Daoy (cell line): ENCODE measurements around the gene BLM. TPM values are rescaled to one million over a fixed set of nuclear protein-coding genes. Genes with fewer than 3 reads are reported as not detected.
A peak's percentile ranks its signal among the peaks of the same experiment; 100 is the strongest.
"Not testable (repeated sequence)": the region's sequence is repeated elsewhere in the genome, so short reads cannot be mapped to it uniquely, and the experiment has no call there.

Experiments used
- DNase-seq: peaks from one replicate; pipeline ENCODE4 v3.0.0-alpha.2; 2015; ENCODE audit warnings: low read depth
- total RNA-seq: library from RNA; depleted of rRNA; stranded (reverse); fragments of >200 nt; shearing (Covaris generic); gene quantifications from 2 replicates; pipeline ENCODE4 v1.2.3, GENCODE V29; 2014; rRNA removed

Gene BLM
- total RNA-seq, result 23.5 and 24.8 TPM in 2 replicates

GRCh38 chr15:90716976-90717821, at the start of gene BLM:
TSS of gene BLM (plus strand) at chr15:90717346. CDS start at chr15:90747393, 30,047 bp downstream.
- peak; percentile 98 for DNase-seq

GRCh38 chr15:90667755-90668345, 49.3 kb upstream of the BLM start:
- DNase-seq, result not testable (repeated sequence)

DNA sequence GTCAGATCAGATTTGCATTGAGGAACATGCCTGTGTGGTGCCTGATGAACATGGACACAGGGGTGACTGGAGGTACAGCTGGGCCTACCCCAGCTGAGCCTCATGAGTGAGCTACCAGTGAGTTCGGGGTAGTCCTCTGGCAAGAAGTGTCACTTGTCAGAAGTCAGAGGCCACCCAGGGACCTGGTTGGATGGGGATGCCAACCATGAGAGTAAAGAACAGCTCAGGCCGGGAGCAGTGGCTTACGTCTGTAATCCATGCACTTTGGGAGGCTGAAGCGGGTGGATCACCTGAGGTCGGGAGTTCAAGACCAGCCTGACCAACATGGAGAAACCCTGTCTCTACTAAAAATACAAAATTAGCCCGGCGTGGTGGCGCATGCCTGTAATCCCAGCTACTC, 46.5 kb upstream of the BLM start:
- DNase-seq, result not testable (repeated sequence)

DNA sequence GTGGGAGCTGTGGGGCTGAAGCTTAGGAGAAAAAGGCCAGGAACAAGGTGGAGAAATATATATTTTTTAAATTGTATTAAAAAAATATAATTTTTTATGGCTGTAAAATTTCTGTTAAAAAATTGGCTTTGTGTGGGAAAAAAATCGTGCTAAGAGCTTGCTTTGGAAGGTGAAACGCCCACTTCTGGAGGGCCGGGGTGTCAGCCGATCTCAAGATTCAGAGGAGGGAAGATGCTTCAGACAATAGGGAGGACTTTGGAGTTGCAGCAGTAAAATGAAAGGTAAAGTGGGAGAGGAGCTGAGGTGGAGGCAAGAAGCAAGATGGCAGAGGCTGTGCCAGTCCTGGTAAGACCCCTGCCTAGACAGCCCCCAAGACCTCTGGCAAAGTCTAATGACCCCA, 45.9 kb upstream of the BLM start:
- no peak for DNase-seq

DNA sequence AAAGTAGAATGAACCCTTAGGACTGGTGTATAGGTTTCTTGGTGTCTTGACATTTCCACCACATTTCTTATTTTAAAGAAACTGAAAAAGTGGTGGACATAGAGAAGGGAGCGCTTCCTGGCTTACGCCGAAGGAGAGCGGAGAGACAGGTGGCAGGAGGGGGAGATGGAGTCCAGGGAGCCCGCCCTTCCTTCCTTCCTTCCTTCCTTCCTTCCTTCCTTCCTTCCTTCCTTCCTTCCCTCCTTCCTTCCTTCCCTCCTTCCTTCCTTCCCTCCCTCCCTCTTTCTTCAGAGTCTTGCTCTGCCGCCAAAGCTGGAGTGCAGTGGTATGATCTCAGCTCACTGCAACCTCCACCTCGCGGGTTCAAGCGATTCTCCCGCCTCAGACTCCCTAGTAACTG, 43.8 kb upstream of the BLM start:
- not testable (repeated sequence) for DNase-seq

DNA sequence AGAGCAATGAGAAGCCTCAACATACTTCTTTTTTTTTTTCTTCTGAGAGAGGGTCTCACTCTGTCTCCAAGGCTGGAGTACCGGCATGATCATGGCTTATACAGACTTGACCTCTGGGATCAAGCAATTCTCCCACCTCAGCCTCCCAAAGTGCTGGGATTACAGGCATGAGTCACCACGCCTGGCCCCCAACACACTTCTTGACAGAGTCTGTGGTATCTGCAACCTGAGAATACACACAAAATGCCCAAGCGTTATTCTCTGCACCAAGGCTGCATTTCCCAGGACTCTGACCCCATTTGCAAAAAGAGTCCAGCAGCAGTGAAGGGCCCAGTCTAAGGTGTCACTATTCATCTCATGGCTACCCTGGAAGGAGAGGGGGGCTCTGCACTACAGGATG, 42.7 kb upstream of the BLM start:
- peak; percentile 59 for DNase-seq

DNA sequence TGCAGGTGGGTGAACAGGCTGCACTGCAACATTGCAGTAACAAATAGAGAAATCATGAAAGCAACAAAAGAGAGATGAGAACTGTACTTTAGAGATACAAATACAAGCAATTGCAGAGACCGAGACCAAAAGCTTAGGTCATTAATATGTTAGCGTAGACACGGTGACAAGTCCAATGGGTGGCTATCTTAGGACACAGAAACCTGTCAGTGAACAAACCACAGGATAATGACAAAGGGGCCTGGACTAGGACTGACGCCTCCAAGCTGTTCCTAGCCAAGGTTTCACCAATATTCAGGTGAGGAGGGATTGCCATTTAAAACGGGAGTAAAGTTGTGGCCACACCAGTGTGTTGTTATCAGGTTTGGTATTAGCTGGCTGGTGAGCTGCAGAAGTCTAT, 41.7 kb upstream of the BLM start:
- DNase-seq, result no peak

DNA sequence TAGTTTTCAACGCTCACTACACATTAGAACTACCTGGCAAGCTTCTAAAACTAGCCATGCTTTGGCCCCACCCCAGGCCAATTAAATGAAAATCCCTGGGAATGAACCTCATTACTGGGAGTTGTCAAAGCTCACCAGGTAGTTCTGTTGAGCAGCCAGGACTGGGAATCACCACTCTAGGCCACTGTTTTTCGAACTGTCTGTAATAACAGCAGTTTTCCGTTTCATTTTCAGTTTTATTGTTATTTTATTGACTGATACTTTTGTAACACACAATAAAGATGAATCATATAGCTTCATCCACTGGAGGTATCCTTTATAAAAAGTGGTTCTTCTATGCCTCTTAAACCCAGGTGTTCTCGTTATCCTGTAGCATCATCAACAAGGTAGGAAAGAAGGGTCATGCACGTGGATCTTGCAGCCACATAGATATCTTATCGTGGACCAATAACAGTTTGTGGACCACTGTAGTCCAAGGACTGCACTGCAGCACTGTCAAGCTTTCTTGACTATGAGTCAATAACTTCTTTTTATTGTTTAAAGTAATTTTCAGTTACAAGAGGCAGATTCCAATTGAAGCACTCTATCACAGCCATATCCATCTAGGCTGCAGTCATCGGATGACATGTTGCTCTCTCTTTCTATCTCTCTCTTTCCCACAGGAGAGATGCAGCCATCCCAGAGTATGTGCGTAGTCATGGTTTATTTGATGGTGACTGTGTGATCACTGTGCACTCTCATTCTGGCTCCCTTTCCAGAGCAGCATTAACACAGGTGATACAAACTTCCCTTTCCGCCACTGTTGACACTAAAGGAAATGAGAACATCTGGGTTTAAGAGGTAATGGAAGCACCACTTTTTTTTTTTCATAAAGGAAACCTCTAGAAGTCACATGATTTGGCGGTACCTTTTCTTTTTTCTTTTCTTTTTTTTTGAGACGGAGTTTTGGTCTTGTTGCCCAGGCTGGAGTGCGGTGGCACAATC, 39.0 kb upstream of the BLM start:
- DNase-seq, result no peak

- no peak for DNase-seq
These were observed 37.2 kb upstream of the BLM start for GRCh38 chr15:90679959-90680358.

DNA sequence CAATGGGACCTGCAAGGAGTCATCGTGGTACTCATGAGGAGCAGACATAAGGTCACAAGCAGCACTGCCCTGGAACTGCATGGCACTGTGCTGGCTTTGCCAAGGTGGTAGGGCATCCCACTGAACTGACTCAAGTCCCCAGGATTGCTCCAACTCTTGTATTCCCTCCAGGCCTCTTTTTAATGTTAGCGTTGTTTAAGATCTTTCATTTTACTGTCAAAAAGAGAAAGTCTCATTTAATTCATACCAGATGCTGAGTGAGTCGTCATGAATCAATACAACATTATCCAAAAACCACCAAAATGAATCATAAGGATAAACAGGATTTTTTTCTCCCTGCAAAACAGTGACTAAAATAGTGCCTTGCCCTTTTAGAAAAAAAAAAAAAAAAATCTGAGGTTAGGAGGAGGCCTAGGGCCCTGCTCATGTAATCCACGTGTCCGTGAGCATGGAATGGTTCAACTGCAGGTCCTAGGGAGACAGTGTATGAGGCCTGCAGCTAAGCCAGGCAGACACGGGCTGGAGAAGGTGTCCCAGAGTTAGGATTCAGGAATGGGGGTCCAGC, 36.7 kb upstream of the BLM start:
- DNase-seq, result peak; percentile 80

DNA sequence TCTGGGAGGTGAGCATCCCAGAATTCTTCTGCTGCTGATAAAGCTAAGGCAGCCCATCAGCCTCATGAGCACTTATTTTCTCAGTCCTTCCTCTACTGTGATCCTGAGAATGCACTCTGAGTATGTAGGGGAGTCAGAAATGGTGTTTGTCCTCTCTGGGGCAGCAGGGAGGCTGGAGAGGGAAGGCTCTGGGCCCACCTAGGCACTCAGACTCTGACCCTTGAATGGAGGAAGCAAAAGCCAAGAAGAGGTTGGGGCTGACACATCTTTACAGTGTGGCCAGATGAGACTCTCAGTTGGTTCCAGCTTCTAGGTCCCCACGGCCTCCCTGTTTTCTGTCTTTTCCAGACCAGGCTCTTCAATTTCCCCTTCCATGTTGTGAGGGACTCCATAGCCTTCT, 36.1 kb upstream of the BLM start:
- no peak for DNase-seq

DNA sequence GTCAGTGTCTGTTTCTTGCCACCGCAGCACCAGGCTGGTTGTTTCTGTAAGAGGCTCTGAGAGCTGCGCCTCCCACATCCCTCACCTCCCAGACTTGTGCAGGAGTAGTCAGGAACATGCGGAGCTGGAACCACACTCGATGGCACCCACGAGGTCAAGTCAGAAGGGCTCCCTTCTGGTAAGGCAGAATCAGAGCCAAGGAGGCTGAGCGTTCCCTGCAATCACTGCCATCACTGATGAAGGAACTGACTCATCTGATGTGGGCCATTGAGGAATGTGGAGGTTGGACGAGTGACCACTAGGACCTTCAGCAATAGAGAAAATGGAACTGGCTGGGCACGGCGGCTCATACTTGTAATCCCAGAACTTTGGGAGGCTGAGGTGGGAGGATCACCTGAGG, 35.7 kb upstream of the BLM start:
- peak; percentile 84 for DNase-seq

DNA sequence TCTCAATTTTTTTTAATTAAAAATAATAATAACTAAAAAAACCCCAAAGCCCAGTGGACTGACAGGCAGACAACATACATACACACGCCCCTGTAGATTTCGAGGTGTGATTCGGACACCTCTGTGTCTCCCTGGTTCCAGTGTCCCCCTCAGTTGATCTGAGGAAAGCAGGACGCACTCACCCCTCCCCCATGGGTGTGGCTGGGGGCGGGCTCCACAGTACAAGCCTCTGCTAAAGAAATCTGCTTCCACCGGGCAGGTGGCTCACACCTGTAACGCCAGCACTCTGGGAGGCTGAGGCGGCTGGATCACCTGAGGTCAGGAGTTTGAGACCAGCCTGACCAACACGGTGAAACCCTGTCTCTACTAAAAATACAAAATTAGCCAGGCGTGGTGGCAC, 33.8 kb upstream of the BLM start:
- no peak for DNase-seq

- DNase-seq, result no peak
These were observed 33.3 kb upstream of the BLM start for GRCh38 chr15:90683876-90684275.

GRCh38 chr15:90684281-90684680, 32.9 kb upstream of the BLM start:
- DNase-seq, result no peak

DNA sequence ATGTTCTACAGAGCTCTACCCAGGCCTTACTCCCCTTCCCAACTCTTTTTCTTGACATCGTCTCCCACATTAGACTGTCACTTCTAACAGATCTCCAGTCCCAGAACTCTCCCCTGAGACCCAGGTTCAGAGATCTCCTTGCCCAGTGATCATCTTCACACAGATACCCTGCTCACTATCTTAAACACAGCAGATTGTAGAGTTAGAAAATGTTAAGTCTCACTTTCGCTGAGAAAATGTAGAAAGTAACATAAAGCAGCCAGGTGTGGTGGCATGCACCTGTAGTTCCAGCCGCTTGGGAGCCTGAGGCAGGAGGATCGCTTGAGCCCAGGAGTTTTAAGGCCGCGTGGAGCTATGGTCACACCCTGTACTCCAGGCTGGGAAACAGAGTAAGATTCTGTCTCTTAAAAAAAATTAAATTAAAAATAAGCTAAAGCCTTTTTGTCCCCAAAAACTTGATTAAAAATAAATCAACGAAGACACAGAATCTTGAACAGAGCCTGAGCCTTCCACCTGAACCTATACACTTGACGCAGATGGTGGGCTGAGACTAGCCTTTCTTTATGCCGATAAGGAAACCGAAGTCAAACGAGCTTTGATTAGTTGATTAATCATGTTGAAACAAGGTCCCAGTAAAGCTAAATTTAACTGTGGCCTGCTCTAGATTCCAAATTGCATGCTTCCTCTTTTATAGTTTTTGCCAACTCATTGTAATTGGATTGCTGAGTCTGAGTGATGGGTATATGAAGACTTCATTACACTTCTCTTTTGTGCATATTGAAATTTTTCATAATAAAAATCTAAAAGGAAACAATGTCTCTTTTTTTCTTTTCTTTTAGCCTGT, 31.3 kb upstream of the BLM start:
- no peak for DNase-seq

DNA sequence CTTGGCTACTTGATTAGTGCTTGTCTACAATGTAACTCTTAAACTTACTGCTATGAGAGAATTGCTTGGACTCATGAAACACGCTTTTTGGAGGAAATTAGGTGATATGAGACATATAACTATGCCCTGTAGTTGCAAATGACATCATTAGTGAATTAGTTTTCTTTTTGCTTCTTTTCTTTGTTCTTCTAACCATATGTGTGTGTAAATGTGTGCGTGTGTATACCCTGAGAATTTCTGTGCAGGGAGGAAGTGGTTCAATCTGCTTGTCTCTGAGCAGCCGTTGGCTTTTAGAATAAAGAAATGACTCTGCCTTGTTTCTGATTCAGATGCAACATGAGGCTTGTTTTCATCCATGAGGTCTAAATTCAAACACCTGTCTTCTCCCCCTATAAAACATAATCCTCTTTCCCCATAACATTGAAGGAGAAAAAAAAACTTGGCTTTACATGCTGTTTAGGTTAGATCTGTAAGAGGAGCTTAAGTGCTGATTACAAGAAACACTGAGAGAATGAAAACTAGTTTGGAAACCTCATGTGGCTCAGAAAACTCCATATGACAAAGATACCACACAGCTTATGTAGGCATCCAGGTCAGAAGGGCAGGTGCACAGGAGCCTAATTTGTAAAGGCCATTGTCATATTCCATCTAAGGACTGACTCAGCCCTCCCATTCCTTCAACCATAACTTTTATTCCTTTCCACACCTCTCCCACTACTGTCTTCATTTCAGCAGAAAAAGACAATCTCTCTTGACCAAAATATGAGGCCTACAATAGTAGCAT, 30.5 kb upstream of the BLM start:
- DNase-seq, result no peak

GRCh38 chr15:90689326-90689961, 27.7 kb upstream of the BLM start:
- DNase-seq, result not testable (repeated sequence)

DNA sequence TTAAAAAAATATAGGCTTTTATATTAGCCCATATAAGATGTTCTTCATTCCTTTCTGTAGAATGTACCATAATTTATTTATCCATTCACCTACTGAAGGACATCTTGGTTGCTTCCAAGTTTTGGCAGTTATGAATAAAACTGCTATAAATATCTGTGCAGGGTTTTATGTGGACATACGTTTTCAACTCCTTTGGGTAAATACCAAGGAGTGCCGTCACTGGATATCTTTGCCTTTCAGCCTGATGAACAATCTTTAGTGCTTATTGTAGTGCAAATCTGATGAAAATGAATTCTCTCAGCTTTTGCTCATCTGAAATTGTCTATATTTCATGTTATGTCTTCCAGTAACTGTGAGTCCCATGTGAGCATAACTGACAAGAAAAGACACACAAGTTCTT, 26.6 kb upstream of the BLM start:
- no peak for DNase-seq

DNA sequence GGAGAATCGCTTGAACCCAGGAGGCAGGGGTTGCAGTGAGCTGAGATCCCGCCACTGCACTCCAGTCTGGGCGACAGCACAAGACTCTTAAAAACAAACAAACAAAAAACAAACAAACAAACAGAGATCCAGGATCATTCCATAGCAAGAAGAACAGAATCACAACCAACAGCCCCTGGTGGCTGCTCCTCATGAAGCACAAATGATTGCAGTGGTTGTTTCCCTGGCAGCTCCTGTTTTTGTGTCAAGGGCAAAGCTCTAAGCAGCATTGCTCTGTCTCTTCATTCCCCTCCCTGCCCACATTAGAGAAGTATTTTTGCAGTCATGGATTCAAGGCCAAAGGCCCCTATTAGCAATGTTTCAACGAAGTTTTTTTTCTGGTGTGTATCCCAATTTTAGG, 25.8 kb upstream of the BLM start:
- DNase-seq, result no peak
